Suprapubic skin (tissue), 4 donors: Measurements from ENCODE around the gene KDELR3.

Source experiments
- EP300 ChIP-seq: sonication (generic); formaldehyde crosslinking; IDR thresholded peaks from one replicate; pipeline ENCODE4 v1.6.1; 2017; ENCODE audit warnings: antibody characterized with exemption
- POLR2A ChIP-seq, 2 donors: fragments of 450-650 bp; IDR thresholded peaks; one replicate each; pipeline ENCODE4 v1.6.1; 2017; ENCODE audit warnings: antibody characterized with exemption in 2 of 2, mild to moderate bottlenecking in 2 of 2, moderate library complexity in 2 of 2
- POLR2AphosphoS5 ChIP-seq, 3 donors: sonication (generic); formaldehyde crosslinking; IDR thresholded peaks; one replicate each; pipeline ENCODE4 v1.6.1; 2017; ENCODE audit warnings: antibody characterized with exemption in 3 of 3
- TF ChIP-seq, protein P1 (sequence below), 2 donors: fragments of 200-600 bp in 1 of 2; fragments of 450-650 bp in 1 of 2; sonication (generic) in 1 of 2; IDR thresholded peaks; one replicate each; pipeline ENCODE4 v1.5.1; 2016 to 2019; ENCODE audit warnings: antibody characterized with exemption in 2 of 2, mild to moderate bottlenecking in 1 of 2, moderate library complexity in 1 of 2

DNA sequence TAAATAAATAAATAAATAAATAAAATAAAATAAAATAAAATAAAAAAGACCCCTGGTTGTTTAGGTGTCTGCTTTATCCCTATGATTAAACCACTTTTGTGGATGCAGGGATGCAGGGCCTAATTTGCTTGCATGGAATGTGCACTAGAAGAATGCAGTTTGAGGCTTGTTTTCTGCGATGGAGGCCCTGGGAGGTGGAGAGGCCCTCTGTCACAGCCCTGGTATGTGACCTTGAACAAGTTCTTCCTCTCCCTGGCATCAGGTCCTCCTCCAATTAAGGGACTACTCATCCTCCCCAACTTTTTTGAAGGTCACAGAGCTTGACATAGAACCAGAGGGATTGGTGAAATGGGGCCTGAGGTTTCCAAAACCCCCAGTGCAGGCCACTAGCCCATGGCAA lies 35.6 kb upstream of the KDELR3 start:
- TF ChIP-seq, protein P1, sequence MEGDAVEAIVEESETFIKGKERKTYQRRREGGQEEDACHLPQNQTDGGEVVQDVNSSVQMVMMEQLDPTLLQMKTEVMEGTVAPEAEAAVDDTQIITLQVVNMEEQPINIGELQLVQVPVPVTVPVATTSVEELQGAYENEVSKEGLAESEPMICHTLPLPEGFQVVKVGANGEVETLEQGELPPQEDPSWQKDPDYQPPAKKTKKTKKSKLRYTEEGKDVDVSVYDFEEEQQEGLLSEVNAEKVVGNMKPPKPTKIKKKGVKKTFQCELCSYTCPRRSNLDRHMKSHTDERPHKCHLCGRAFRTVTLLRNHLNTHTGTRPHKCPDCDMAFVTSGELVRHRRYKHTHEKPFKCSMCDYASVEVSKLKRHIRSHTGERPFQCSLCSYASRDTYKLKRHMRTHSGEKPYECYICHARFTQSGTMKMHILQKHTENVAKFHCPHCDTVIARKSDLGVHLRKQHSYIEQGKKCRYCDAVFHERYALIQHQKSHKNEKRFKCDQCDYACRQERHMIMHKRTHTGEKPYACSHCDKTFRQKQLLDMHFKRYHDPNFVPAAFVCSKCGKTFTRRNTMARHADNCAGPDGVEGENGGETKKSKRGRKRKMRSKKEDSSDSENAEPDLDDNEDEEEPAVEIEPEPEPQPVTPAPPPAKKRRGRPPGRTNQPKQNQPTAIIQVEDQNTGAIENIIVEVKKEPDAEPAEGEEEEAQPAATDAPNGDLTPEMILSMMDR (IDR thresholded peaks at IDR 0.05) = no peak
- no peak for TF ChIP-seq POLR2AphosphoS5 (IDR thresholded peaks at IDR 0.05)
- no peak for TF ChIP-seq POLR2A (IDR thresholded peaks at IDR 0.05)
- TF ChIP-seq EP300 = no peak
